GM06990 (cell line): ENCODE results near the gene TIMM17B.

Experiments used
- DNase-seq: peaks from one replicate; pipeline ENCODE4 v3.0.0-alpha.2; 2011; ENCODE audit not compliant: insufficient read length; ENCODE audit errors: extremely low read depth
- H3K27me3 ChIP-seq: replicated peaks from 2 replicates; pipeline ENCODE4 v1.6.0; 2011; ENCODE audit warnings: low read length; ENCODE audit not compliant: control insufficient read depth, insufficient read depth
- H3K36me3 ChIP-seq: 2 replicates; pipeline ENCODE4 v1.5.1; 2011; ENCODE audit warnings: low read length; ENCODE audit not compliant: control insufficient read depth, insufficient read depth
- H3K4me3 ChIP-seq: replicated peaks from 2 replicates; pipeline ENCODE4 v1.5.1; 2011; ENCODE audit warnings: low read depth, mild to moderate bottlenecking, control low read depth, low read length
- CTCF ChIP-seq: IDR thresholded peaks from 2 replicates; pipeline ENCODE4 v1.5.1; 2011; ENCODE audit warnings: low read length, control low read depth, mild to moderate bottlenecking, inconsistent platforms; ENCODE audit not compliant: insufficient read depth, poor library complexity, severe bottlenecking

The TIMM17B gene

GRCh38 chrX:48902776-48903175, 5.2 kb upstream of the TIMM17B start:
- no peak for DNase-seq
- Histone ChIP-seq H3K36me3 (peaks cover 7% of the 10 kb centered on the region), H3K4me3 (no peak overlapping the region), H3K27me3 (no peaks in the 10 kb centered on the region)
- TF ChIP-seq CTCF: no peak

GRCh38 chrX:48902135-48902534, 4.6 kb upstream of the TIMM17B start:
- TF ChIP-seq CTCF: no peak
- Histone ChIP-seq H3K4me3 (no peak overlapping the region), H3K27me3 (no peaks in the 10 kb centered on the region), H3K36me3 (peaks cover 7% of the 10 kb centered on the region)
- DNase-seq: no peak

GRCh38 chrX:48901069-48901468, 3.5 kb upstream of the TIMM17B start:
- no peak overlapping the region for H3K4me3 ChIP-seq
- peaks cover 7% of the 10 kb centered on the region for H3K36me3 ChIP-seq
- H3K27me3 ChIP-seq: no peaks in the 10 kb centered on the region
- TF ChIP-seq CTCF: no peak
- DNase-seq: no peak

- Histone ChIP-seq H3K36me3 (peaks cover 2% of the 10 kb centered on the region), H3K27me3 (no peaks in the 10 kb centered on the region), H3K4me3 (peak overlapping the region; percentile 80)
- no peak for TF ChIP-seq CTCF
- DNase-seq: no peak
Measured at GRCh38 chrX:48899078-48899410, 1.5 kb upstream of the TIMM17B start.

GRCh38 chrX:48897157-48897624, 377 bp downstream of the TIMM17B start:
- peak; percentile 71 for DNase-seq
- Histone ChIP-seq H3K36me3 (peaks cover 1% of the 10 kb centered on the region), H3K27me3 (no peaks in the 10 kb centered on the region), H3K4me3 (peak overlapping the region; percentile 80)
- TF ChIP-seq CTCF: no peak

GRCh38 chrX:48896611-48897011, 957 bp downstream of the TIMM17B start:
- H3K36me3 ChIP-seq: peaks cover 1% of the 10 kb centered on the region
- TF ChIP-seq CTCF: no peak
- DNase-seq: no peak
- H3K27me3 ChIP-seq: no peaks in the 10 kb centered on the region
- peak overlapping the region; percentile 80 for H3K4me3 ChIP-seq
